KMS-11 (cell line): ENCODE measurements around the gene C16orf54.
A peak's percentile ranks its signal among the peaks of the same experiment; 100 is the strongest.
"Not testable (repeated sequence)": the region's sequence is repeated elsewhere in the genome, so short reads cannot be mapped to it uniquely, and the experiment has no call there.

ENCODE experiments used
- H2AFZ ChIP-seq: fragments of 200-600 bp; sonication (generic); 2 replicates; pipeline ENCODE4 v1.6.1; 2016; ENCODE audit warnings: antibody characterized with exemption, mixed run types, low read depth
- H3K27ac ChIP-seq: fragments of 200-600 bp; sonication (generic); 2 replicates; pipeline ENCODE4 v1.6.1; 2016; ENCODE audit warnings: mild to moderate bottlenecking, mixed run types
- H3K27me3 ChIP-seq: fragments of 200-600 bp; sonication (generic); 2 replicates; pipeline ENCODE4 v1.6.1; 2017; ENCODE audit warnings: mild to moderate bottlenecking, low read depth, mixed run types, moderate library complexity; ENCODE audit not compliant: insufficient read depth
- H3K36me3 ChIP-seq: fragments of 200-600 bp; sonication (generic); 2 replicates; pipeline ENCODE4 v1.6.1; 2017; ENCODE audit warnings: mild to moderate bottlenecking, mixed run types; ENCODE audit not compliant: insufficient read depth
- H3K4me1 ChIP-seq: fragments of 200-600 bp; sonication (generic); 2 replicates; pipeline ENCODE4 v1.6.1; 2016; ENCODE audit warnings: mild to moderate bottlenecking, low read depth, mixed run types; ENCODE audit not compliant: poor library complexity, severe bottlenecking
- H3K4me2 ChIP-seq: fragments of 200-600 bp; sonication (generic); 2 replicates; pipeline ENCODE4 v1.7.0; 2016; ENCODE audit warnings: mild to moderate bottlenecking, mixed run types
- H3K4me3 ChIP-seq: fragments of 200-600 bp; sonication (generic); IDR thresholded peaks from 2 replicates; pipeline ENCODE4 v1.6.1; 2017; ENCODE audit warnings: low read depth, low read length, mixed read lengths; ENCODE audit not compliant: insufficient read depth
- H3K79me2 ChIP-seq: fragments of 200-600 bp; sonication (generic); 2 replicates; pipeline ENCODE4 v1.6.1; 2016; ENCODE audit warnings: low read depth, mixed run types; ENCODE audit not compliant: insufficient read depth
- H3K9ac ChIP-seq: fragments of 200-600 bp; sonication (generic); 2 replicates; pipeline ENCODE4 v1.6.1; 2016; ENCODE audit warnings: mild to moderate bottlenecking, mixed run types
- H4K20me1 ChIP-seq: fragments of 200-600 bp; sonication (generic); 2 replicates; pipeline ENCODE4 v1.6.1; 2016; ENCODE audit warnings: mild to moderate bottlenecking, mixed run types; ENCODE audit not compliant: insufficient read depth
- CTCF ChIP-seq: fragments of 200-600 bp; sonication (generic); conservative IDR thresholded peaks from 2 replicates; pipeline ENCODE4 v1.6.1; 2017; ENCODE audit warnings: low read depth, mild to moderate bottlenecking, antibody characterized with exemption, low read length, moderate library complexity, mixed read lengths

The C16orf54 gene

DNA sequence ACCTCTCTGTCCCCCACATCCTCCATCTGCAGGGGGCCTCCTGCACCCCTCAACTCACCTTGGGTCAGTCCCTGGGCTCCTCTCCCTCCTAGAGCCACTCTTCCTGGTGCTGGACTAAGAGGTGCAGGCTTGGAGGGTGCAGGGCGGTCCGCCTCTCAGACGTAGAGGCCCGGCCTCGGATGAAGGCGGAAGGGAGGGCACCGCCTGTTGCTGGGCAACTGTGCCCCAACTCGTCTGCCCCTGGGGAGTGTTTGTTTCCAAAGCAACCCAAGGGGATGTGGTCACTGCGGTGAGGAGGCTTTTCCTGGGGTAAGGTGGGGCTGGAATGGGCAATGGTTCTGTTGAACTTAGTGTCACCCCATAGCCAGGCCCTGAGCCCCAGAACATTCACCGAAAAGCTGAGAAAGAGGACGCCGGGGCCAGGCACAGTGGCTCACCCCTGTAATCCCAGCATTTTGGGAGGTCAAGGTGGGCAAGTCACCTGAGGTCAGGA lies at the start of gene C16orf54:
TSS of gene C16orf54 (minus strand) at position 138 of the 493 bp plus-strand sequence. CDS start 1,039 bp downstream, outside the sequence.
- H3K4me1 ChIP-seq: no peaks in the 10 kb centered on the region
- no peak within 1 kb of the TSS for H3K4me3 ChIP-seq
- no peaks in the 10 kb centered on the region for H4K20me1 ChIP-seq
- no peak within 1 kb of the TSS for H3K9ac ChIP-seq
- no peak within 1 kb of the TSS for H3K4me2 ChIP-seq
- H3K27ac ChIP-seq: no peak within 1 kb of the TSS
- no peak for TF ChIP-seq CTCF
- no peaks in the 10 kb centered on the region for H3K79me2 ChIP-seq
- H3K27me3 ChIP-seq: no peaks in the 10 kb centered on the region
- H3K36me3 ChIP-seq: no peaks in the 10 kb centered on the region
- H2AFZ ChIP-seq: no peak within 1 kb of the TSS

GRCh38 chr16:29794231-29794710 lies 48.5 kb upstream of the C16orf54 start:
- no peak for TF ChIP-seq CTCF
- peaks cover 67% of the 10 kb centered on the region for H3K79me2 ChIP-seq
- no peak overlapping the region for H3K4me2 ChIP-seq
- no peaks in the 10 kb centered on the region for H3K27me3 ChIP-seq
- H3K9ac ChIP-seq: no peak overlapping the region
- no peak overlapping the region for H3K27ac ChIP-seq
- no peaks in the 10 kb centered on the region; the same call in 1 of the 2 replicates for H4K20me1 ChIP-seq
- peaks cover 8% of the 10 kb centered on the region; the same call in 1 of the 2 replicates for H3K36me3 ChIP-seq
- H2AFZ ChIP-seq: no peak overlapping the region
- H3K4me1 ChIP-seq: peaks cover 18% of the 10 kb centered on the region
- no peak overlapping the region for H3K4me3 ChIP-seq

GRCh38 chr16:29793153-29793552 lies 47.4 kb upstream of the C16orf54 start:
- H3K4me2 ChIP-seq: peak overlapping the region; percentile 93; the same call in 1 of the 2 replicates
- not testable (repeated sequence) for H3K27me3 ChIP-seq, H3K4me3 ChIP-seq, H2AFZ ChIP-seq, H3K36me3 ChIP-seq, H4K20me1 ChIP-seq, H3K27ac ChIP-seq, H3K9ac ChIP-seq
- peaks cover 18% of the 10 kb centered on the region for H3K4me1 ChIP-seq
- peaks cover 67% of the 10 kb centered on the region for H3K79me2 ChIP-seq

DNA sequence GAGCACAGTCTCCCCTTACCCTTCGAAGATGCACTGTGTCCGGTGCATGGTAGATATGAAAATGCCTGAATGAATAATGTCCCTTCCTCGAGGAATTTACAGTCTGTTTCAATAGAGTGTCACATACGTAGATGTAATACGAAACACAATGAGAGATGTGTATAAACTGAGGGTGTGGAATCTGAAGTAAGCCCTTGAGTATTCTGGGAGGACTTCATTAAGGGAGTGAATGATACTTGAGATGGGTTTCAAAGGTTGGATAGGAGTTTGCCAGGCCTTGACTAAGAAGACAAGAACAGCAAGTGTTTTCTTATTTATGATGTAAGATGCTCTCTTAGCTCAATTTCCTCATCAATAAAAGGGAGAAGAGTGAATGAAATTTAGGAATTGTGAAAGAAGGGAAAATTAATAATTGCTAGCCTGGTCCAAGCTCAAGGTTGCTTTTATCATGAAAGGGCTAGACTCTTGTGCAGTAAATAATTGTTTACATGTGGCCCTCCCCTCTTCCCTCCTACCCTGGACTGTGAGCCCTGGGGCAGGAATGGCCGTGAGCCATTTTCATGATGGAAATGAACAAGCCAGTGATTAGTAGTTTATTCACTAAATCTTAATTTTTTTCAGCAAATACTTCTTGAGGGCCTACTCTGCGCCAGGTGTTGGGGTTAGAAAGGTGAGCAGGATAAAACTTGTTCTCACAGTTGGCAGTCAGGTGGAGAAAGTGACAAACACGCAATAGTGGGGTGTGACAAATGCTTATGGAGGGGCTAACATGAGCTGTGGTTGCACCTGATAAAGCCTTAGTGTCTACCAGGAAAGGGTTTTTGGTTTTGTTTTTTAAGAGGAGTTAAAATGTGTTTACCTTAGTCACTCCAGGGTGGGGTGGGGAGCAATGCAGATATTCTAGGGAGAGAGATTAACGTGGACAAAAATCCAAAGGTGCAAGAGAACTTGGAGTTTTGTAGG lies 46.3 kb upstream of the C16orf54 start:
- no peaks in the 10 kb centered on the region; the same call in 1 of the 2 replicates for H3K36me3 ChIP-seq
- H3K4me1 ChIP-seq: peaks cover 18% of the 10 kb centered on the region
- no peak overlapping the region for H2AFZ ChIP-seq
- no peaks in the 10 kb centered on the region; the same call in 1 of the 2 replicates for H4K20me1 ChIP-seq
- H3K4me3 ChIP-seq: no peak overlapping the region
- H3K27ac ChIP-seq: peak overlapping the region; percentile 55; the same call in 1 of the 2 replicates
- H3K9ac ChIP-seq: peak overlapping the region; percentile 79; the same call in 1 of the 2 replicates
- H3K4me2 ChIP-seq: peak overlapping the region; percentile 93
- H3K27me3 ChIP-seq: no peaks in the 10 kb centered on the region
- TF ChIP-seq CTCF: no peak
- H3K79me2 ChIP-seq: peaks cover 66% of the 10 kb centered on the region
